Eye (tissue), 1 donor: Measurements from ENCODE around the gene PRKCB.
"Not testable (repeated sequence)": the region's sequence is repeated elsewhere in the genome, so short reads cannot be mapped to it uniquely, and the experiment has no call there.

Experiments
- DNase-seq: peaks from one replicate; pipeline ENCODE4 v3.0.0-alpha.2; 2015

Gene PRKCB

DNA sequence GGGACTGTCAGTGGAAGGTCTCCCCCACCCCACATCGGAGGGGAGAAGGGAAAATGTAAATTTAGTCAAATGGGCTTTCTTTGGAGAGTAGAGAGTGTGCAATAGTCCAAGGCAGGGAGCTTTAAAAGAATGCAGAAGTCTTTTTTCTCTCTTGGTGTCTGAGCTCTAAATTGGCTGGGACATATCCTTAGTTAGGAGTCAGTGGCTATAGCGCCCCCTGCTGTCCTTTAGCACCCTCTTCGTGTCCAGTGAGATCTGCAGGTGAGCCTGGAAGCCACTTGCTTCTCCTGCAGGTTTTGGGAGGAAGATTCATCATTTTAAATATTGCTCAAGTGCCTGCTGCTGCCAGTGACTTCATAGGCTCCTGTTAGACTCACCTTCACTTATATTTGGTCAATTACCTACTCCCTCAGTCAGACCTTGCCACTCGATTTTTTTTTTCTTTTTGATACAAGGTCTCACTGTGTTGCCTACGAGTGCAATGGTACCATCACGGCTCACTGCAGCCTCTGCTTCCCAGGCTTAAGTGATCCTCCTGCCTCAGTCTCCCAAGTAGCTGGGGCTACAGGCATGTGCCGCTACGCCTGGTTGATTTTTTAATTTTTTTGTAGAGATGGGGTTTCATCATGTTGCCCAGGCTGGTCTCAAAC, 174.8 kb downstream of the PRKCB start:
- peak; percentile 90 for DNase-seq

DNA sequence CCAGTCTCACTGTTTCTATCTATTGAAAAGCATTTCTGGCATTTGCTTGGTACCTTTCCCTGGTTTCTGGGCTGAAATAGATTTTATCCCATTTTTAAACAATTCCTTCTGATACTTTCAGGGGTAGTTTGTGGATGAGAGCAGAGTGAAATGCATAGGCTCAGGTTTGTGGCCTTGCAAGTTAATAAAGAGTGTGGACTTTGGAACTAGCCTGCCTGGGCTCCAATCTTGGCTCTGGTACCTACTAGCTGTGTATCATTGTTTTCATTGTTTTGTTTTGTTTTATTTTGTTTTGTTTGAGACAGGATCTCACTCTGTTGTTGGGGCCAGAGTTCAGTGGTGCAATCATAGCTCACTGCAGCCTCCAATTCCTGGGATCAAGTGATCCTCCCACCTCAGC, 175.5 kb downstream of the PRKCB start:
- no peak for DNase-seq

DNA sequence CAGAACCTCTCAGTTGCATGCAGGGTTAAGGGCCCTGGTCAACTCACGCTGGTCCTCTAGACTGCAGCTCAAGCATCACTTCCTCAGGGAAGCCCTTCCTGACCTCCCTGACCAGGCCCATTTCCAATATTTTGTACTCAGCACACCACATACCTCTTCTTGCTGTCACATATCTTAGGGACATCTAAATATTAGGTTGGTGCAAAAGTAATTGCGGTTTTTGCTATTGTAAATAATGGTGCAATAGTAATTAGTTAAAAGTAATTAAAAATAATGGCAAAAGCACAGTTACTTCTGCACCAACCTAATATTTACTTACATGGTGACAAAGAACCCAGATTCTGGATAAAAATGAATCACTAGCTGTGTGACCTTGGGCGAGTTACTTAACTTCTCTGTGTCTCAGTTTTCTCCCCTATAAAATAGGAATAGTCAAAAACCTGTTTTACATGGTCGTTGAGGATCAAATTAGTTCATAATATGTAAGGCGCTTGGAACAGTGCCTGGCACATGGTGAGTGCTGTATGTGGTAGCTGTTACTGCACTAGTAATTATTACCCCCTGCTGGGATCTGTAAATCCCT, 177.4 kb downstream of the PRKCB start:
- no peak for DNase-seq

DNA sequence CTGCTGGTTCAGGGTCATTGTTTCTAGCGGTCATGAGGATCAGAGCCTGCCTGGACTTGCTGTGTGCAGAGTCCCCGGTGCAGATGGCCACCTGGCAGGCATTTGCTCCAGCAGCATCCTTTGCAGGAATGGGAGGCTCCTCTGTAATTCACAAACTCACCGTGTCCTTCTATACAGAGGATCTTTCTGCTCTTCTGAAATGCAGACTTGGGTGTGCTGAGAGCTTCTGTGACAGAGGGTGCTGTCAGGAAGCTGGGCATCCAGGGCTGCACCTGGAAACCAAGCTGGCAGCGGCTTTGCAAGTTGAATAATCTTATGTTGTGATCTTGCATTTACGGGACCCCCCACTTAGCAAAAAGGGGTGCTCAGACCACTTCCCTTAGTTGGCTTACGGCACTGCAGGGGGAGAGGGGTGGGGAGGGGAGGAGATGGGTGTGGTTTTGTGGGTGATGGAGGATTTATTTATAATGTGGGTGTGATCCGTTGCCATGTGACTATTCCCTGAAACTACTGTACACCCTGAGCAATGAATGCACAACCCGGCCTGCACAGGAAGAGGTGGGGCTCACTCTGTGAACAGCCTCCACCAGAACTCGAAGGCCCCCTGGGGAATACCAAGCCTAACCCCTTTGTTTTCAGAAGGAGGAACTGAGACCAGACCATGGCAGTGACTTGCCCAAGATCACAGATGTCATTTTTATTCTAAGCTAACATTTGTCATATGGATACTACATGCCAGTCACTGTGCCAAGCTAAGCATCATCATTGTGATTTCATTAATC, 178.3 kb downstream of the PRKCB start:
- DNase-seq: no peak

DNA sequence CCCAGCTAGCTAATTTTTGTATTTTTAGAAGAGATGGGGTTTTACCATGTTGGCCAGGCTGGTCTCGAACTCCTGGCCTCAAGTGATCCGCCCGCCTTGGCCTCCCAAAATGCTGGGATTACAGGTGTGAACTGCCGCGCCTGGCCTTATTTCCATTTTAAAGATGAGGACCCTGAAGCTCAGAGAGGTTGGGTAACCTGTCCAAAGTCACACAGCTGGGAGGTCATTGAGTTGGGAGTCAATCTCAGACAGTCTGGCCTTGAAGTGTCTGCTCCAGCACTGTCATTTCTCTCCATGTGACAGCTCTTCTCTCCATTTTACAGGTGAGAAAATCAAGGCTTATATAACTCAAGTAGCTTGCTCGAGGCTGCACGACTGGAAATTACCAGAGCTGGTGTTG, 179.2 kb downstream of the PRKCB start:
- not testable (repeated sequence) for DNase-seq

DNA sequence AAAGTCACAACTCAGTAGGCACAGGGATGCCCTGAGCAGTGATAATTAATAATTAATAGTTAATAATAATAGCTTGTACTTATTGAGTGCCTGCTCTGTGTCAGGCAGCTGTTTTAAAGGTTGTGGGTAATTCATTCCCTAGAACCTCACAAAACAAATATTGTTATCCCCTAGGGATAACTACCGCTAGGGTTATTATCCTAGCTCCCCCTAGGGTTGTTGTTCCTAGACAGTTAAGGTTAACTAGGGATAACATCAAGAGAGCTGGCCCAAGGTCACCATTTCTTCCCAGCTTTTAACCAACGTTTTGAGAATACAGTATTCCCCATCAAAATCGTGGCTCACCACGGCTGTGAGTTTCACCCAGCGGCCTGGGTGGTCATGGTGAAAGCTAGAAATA, 180.1 kb downstream of the PRKCB start:
- DNase-seq: no peak

DNA sequence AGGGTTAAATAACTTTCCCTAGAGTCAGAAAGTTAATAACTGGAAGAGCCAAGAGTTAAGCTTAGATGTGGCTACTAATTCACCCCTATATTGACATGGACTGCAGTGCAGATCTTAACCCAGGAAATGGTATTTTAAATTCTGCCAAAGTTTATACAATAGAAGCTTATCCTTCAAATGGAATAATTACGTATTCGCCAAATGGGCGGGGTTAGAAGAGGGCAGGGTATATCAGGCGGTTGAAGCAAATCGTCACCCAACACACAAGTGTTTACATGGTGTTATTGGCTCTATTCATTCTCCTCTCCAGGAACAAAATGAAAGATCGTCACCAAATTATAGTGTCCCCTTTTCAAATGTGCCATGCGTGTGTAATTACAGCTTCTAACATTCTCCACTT, 182.7 kb downstream of the PRKCB start:
- no peak for DNase-seq

DNA sequence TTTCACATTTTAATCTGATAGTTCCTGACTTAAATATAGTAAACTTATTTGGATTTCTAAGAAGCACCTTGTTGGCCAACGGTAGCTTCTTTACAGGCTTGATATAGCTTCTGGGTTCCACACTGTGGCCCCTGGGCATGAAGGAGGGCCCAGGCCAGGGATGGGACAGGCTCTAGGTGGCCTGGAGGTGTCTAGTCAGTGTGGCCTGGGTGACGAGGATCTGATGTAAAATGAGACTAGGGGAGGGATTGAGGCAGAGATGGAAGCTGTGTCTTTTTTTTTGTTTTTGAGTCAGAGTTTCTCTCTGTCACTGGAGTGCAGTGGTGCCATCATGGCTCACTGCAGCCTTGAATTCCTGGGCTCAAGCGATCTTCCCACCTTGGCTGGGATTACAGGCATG, 187.0 kb downstream of the PRKCB start:
- no peak for DNase-seq

DNA sequence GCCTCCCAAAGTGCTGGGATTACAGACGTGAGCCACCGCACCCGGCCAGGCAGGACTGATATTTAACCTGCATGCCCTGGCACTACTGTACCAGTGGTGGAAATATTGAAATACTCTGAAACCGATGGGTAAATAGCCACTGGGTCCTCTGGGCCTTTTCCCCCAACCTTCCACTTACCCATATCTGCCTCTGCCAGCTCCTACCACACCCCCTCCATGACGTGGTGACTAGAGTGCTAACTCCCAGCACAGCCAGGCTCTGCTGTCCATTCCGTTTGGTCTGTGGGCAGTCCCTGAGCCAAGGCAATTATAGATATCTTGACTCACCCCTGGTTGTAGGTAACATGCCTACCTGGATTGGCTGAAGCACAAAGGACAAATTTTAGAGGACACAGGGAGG, 187.8 kb downstream of the PRKCB start:
- DNase-seq: no peak

DNA sequence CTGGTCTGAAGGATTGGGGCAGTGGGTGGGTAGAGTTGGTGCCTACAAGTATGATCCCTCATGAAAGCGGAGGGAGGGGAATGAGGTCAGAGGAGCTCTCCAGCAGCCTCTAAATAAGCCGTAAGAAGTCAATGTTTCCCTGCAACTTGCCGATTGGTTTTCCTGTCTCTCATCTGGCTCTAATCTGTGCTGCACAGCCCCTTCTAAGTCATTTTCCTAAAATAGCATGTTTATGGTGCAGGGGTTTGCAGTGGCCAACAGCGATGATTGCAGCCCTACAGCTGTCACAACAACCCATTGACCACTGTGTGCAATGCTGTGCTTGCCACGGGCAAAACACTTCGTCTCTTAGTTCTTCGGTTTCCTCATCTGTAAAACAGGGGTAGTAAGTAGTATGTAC, 189.2 kb downstream of the PRKCB start:
- no peak for DNase-seq

DNA sequence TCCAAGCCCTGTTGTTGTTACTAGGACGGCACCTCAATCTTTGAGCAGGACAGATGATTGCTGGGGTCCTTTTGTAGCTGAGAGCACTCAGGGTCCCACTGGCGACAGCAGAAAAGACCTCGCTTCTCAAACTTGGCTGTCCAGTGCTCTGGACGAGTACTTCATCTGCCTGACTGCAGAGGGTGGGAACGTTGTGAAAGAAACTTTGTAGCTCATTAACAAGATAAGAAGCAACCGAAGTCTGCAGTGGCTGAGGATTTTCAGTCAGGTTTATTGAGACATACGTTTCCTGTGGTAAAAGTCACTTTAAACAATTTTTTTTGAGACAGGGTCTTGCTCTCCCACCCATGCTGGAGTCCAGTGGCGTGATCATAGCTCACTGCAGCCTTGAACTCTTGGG, 191.7 kb downstream of the PRKCB start:
- DNase-seq: no peak

DNA sequence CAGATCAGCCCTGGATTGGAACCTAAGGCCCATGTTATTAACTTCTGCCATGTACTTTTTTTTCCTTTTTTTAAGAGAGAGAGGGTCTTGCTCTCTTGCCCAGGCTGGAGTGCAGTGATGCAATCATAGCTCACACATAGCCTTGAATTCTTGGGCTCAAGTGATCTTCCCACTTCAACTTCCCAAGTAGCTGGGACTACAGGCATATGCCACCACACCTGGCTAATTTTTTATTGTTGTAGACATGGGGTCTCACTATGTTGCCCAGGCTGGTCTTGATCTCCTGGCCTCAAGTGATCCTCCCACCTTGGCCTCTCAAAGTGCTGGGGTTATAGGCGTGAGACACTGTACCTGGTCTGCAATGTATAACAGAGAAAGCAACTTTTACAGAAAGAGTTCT, 194.1 kb downstream of the PRKCB start:
- DNase-seq: not testable (repeated sequence)

DNA sequence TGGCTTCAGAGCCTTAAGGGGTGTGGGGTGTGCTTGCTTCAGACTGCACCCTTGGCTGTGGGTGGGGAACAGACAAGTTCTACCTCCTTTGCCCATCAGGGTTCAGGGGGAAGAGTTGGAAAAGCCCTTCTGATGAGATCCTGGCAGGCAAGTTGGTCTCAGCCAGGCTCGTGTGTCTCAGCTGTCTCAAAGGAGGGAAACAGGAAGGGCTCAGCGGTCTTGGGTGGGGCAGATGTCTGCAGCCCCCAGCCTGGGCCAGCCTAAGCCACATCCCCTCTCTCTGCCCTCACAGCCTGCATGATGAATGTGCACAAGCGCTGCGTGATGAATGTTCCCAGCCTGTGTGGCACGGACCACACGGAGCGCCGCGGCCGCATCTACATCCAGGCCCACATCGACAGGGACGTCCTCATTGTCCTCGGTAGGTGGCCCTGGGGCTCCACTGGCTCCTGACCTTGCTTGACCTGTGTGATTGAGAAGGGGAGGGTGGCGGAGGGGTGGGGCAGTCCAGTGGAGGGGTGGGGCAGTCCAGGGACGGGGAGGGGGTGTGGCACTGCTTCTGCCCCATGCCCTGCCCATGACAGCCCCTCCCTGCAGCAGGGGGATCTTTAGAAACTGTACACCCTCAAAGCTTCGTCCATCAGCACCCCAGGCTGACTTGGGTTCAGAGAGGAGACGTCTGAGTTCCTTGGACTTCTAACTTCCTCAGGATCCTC, 199.5 kb downstream of the PRKCB start:
- no peak for DNase-seq

DNA sequence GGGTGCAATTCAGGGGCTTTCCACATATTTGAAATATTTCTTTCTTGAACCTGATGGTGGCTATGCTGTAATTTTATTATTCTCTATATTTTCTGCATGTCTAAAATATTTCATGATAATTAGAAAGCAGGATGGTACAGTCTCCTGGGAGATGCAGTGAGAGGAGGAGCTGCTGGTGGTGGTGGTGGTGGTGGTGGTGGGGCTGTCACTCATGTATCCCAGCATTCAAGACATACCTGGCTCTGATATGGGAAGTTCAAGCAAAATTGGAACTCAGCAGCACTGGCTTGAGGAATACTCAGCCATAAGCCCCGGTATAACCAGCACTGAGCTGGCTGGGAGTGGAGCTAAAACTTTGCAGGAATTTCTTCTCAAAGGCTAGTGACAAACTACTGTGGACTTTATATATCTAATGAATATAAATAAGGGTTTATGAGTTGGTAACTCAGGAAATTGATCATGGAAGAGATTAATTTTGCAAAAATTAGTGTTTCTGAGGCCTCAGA, 200.3 kb downstream of the PRKCB start:
- DNase-seq: no peak

DNA sequence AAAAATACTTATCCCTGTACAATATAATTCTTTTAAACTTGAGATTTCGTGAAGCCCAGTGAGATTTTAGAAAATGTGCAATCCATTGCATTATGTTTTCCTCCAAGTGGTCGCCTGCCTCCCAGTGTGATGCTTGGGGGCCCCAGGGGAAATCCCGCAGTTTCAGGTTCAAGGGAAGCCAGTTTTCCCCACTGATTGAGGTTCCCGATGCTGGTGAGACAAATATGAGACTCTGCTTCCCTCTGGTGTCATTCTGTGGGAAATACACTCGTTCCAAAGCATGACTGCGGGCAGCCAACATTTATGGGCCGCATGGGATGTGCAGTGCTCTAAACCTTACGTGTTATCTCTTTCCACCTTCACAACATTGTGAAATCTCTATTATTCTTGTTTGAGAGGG, 200.8 kb downstream of the PRKCB start:
- peak; percentile 86 for DNase-seq

DNA sequence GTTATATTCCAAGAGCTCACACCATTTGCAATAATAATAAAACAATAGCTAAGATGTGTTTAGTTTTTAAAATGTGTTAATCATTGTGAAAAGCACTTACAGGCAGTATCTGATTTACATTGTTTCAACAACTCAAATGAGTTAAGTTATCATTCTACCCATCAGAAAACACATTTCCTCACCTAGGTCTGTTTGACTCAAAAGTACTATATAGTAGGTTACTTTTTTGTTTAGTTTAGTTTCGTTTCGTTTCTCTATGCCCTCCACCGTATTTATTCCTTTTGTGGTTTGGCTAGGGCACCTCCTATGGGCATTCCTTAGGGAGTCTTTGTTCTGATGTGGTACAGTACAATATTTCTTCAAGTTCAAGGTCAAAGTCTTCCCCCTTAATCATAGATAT, 201.6 kb downstream of the PRKCB start:
- DNase-seq: no peak

DNA sequence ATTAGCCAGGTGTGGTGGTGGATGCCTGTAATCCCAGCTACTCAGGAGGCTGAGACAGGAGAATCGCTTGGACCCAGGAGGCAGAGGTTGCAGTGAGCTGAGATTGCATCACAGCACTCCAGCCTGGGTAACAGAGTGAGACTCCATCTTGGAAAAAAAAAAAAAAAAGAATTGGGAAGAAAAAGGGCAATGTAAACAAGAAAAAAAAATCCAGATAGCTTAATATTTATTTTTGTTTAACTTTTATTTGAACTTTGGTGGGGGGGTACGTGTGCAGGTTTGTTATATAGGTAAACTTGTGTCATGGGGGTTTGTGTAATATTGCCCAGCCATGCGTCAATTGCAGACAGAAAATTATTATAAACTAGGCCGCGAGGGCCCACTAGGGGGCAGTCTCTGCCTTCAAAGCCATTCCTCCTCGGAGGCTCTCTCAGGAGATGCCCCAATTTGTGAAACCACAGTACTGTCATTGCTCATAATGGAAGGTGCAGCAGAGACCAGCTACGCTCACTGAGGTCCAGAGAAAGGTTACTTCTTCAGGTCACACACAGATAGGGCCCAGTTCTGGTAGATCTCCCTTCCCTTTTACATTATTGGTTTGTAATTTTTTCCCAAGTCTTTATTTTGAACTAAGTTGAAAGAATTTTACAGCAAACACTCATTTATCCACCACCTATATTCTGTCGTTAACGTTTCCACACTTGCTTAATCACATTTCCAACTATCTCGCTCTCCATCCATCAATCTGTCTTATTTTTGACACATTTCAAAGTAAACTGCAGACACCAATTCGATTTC, 206.2 kb downstream of the PRKCB start:
- peak; percentile 90 for DNase-seq

DNA sequence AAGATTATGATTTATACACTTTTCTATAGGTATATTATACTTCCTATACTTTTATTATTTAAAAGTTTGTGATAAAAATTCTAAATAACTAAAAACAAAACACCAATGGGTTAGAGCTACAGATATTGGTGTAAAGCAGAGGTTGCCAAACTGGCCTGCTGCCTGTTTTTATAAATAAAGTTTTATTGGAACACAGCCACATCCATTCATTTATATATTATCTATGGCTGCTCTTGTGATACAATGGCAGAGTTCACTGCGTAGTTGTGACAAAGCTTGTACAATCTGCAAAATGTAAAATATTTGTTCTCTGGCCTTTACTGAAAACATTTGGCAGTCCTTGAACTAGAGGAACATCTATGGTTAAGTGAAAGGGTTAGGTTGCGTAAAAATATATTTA, 208.7 kb downstream of the PRKCB start:
- DNase-seq: no peak

DNA sequence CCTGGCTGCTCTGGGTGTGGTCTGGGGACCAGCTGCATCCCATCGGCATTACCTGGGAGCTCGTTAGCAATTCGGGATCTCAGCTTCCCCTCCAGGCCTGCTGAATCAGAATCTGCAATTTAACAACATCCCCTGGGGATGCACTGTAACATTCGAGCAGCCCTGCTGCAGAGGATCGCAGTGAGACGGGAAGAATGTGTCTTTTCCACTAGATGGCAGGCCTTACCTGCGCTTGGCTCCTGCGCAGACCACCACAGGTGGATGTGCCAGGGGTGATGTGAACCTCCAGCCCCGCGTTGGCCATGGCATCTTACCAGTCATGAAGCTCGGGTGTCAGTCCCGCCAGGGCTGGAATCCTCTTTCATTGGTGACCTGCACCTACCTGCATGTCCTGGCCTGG, 209.9 kb downstream of the PRKCB start:
- peak; percentile 75 for DNase-seq

DNA sequence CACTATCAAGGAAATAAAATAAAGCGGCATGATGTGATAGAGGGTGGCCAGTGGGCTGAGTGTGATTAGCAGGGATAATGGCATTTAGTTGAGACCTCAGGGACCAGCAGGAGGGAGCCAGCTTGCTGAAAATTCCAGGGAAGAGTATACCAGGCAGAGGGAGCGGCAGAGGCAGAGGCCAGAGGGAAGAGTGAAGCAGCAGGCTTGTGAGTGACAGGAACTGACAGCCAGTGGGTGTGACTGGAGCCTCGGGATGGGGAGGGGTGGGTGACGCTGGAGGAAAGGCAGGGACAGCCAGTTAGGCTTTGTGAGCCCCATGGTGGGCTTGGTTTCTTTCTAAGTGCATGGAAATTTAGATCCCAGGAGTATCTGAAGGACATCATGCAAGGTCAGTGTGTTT, 210.7 kb downstream of the PRKCB start:
- peak; percentile 62 for DNase-seq

DNA sequence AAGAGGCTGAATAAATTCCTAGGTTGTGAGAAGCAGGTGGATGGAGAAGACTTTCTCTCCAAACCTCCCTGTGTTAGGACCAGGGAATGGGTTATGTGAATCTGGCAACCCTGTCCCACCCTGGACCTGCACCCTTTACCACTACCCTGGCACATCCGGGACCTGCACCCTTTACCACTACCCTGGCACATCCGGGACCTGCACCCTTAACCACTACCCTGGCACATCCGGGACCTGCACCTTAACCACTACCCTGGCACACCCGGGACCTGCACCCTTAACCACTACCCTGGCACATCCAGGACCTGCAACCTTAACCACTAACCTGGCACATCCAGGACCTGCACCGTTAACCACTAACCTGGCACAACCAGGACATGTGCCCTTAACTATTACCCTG, 213.3 kb downstream of the PRKCB start:
- DNase-seq: no peak

DNA sequence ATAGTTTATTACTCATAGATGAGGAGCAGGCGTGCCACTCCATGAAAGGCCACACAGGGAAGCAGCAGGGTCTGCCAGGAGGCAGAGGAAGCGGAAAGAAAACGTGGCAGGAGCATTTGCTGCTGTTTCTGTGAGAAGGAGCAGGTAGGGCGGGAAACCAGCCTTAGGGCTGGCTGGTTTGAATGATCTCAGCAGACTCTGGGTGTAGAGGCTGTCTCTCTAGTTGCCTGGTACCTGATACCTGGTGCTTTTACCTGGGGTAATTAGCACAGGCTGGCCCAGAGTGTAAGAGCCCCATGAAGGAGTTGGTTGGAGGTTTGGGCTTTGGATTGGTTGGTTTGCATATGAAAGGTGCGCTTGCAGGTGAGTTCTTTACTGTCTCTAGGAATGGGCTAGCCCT, 215.3 kb downstream of the PRKCB start:
- DNase-seq: no peak
